ENCODE data around the gene LRRC36. TPM values are rescaled to one million over a fixed set of nuclear protein-coding genes. Genes with fewer than 3 reads are reported as not detected.

The LRRC36 gene
- total and polyA plus RNA-seq, 2 experiments from 2014 or later, result 1.2 TPM; not detected in 1

DNA sequence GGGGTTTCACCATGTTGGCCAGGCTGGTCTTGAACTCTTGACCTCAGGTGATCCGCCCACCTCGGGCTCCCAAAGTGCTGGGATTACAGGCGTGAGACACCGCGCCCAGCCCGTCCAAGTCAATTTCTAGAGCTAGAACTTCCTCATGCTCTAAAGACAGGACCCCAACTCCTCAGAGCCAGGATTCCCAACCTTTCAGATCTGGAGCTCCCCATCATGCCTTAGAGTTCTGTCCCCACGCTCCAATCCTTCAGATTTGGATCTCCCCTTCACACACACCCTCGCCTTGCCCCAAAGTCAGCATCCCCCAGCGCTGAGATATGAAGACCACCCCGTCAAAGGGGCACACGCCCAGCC is 522 bp upstream of the LRRC36 start (continued):
- TF ChIP-seq, protein P1, sequence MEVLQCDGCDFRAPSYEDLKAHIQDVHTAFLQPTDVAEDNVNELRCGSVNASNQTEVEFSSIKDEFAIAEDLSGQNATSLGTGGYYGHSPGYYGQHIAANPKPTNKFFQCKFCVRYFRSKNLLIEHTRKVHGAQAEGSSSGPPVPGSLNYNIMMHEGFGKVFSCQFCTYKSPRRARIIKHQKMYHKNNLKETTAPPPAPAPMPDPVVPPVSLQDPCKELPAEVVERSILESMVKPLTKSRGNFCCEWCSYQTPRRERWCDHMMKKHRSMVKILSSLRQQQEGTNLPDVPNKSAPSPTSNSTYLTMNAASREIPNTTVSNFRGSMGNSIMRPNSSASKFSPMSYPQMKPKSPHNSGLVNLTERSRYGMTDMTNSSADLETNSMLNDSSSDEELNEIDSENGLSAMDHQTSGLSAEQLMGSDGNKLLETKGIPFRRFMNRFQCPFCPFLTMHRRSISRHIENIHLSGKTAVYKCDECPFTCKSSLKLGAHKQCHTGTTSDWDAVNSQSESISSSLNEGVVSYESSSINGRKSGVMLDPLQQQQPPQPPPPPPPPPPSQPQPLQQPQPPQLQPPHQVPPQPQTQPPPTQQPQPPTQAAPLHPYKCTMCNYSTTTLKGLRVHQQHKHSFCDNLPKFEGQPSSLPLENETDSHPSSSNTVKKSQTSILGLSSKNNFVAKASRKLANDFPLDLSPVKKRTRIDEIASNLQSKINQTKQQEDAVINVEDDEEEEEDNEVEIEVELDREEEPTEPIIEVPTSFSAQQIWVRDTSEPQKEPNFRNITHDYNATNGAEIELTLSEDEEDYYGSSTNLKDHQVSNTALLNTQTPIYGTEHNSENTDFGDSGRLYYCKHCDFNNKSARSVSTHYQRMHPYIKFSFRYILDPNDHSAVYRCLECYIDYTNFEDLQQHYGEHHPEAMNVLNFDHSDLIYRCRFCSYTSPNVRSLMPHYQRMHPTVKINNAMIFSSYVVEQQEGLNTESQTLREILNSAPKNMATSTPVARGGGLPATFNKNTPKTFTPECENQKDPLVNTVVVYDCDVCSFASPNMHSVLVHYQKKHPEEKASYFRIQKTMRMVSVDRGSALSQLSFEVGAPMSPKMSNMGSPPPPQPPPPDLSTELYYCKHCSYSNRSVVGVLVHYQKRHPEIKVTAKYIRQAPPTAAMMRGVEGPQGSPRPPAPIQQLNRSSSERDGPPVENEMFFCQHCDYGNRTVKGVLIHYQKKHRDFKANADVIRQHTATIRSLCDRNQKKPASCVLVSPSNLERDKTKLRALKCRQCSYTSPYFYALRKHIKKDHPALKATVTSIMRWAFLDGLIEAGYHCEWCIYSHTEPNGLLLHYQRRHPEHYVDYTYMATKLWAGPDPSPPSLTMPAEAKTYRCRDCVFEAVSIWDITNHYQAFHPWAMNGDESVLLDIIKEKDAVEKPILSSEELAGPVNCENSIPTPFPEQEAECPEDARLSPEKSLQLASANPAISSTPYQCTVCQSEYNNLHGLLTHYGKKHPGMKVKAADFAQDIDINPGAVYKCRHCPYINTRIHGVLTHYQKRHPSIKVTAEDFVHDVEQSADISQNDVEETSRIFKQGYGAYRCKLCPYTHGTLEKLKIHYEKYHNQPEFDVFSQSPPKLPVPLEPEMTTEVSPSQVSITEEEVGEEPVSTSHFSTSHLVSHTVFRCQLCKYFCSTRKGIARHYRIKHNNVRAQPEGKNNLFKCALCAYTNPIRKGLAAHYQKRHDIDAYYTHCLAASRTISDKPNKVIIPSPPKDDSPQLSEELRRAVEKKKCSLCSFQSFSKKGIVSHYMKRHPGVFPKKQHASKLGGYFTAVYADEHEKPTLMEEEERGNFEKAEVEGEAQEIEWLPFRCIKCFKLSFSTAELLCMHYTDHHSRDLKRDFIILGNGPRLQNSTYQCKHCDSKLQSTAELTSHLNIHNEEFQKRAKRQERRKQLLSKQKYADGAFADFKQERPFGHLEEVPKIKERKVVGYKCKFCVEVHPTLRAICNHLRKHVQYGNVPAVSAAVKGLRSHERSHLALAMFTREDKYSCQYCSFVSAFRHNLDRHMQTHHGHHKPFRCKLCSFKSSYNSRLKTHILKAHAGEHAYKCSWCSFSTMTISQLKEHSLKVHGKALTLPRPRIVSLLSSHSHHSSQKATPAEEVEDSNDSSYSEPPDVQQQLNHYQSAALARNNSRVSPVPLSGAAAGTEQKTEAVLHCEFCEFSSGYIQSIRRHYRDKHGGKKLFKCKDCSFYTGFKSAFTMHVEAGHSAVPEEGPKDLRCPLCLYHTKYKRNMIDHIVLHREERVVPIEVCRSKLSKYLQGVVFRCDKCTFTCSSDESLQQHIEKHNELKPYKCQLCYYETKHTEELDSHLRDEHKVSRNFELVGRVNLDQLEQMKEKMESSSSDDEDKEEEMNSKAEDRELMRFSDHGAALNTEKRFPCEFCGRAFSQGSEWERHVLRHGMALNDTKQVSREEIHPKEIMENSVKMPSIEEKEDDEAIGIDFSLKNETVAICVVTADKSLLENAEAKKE (CRISPR knock-in tag; IDR thresholded peaks at IDR 0.05), result no peak
- no peak for TF ChIP-seq CREB1 (CRISPR knock-in tag; IDR thresholded peaks at IDR 0.05; ENCODE audit: low read depth)

DNA sequence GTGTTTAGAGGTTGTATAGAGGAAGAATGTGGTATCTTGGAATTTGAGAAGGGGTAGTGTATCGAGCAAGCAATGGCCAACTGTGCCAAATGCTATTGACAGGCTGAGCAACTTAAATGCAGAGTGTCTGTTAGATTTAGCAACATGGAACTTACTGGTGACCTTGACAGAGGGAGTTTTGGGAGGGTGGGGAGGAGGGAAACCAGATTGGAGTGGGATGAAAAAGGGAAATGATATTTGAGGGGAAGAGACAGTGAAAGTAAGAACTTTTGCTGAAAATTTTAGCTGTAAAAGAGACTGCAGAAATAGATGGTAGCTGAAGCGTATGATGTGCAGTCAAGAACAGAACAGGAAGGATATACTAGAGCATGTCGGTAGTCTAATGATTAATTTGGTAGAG is 1.1 kb downstream of the LRRC36 start:
- H3K9me3 Mint-ChIP-seq, result no peaks in the 10 kb centered on the region; the same call in 2 of the 3 replicates
- no peaks in the 10 kb centered on the region for H3K36me3 Mint-ChIP-seq (ENCODE audit: low read depth)
- ATAC-seq (no peak), DNase-seq (ENCODE audit: low spot score) (no peak)
- H3K4me3 ChIP-seq, result no peak overlapping the region
- no peak overlapping the region for H3K27ac ChIP-seq (ENCODE audit: low read depth)
- peaks cover 15% of the 10 kb centered on the region for H3K27me3 Mint-ChIP-seq (ENCODE audit: insufficient read depth, low read depth, poor library complexity)
- H3K4me1 Mint-ChIP-seq, result peaks cover 6% of the 10 kb centered on the region
- H3K36me3 ChIP-seq (ENCODE audit: insufficient read depth), result no peaks in the 10 kb centered on the region
- H3K27ac Mint-ChIP-seq, result no peak overlapping the region
- no peaks in the 10 kb centered on the region for H4K20me1 ChIP-seq (replicated peaks; ENCODE audit: insufficient read depth)
- H3K9me2 ChIP-seq (ENCODE audit: insufficient read depth), result no peaks in the 10 kb centered on the region
- H3K4me3 Mint-ChIP-seq, result no peak overlapping the region
- H2AFZ ChIP-seq, result no peak overlapping the region
- peaks cover 32% of the 10 kb centered on the region for H3K27me3 ChIP-seq (ENCODE audit: insufficient read depth)
- no peaks in the 10 kb centered on the region; the same call in 1 of the 2 replicates for H3F3A ChIP-seq (replicated peaks; ENCODE audit: low read depth)
- no peaks in the 10 kb centered on the region; the same call in 1 of the 2 replicates for H3K4me1 ChIP-seq (ENCODE audit: insufficient read depth)
- no peak overlapping the region for H3K4me2 ChIP-seq
- H3K79me2 ChIP-seq (replicated peaks; ENCODE audit: insufficient read depth), result no peaks in the 10 kb centered on the region
- TF ChIP-seq, protein P2, sequence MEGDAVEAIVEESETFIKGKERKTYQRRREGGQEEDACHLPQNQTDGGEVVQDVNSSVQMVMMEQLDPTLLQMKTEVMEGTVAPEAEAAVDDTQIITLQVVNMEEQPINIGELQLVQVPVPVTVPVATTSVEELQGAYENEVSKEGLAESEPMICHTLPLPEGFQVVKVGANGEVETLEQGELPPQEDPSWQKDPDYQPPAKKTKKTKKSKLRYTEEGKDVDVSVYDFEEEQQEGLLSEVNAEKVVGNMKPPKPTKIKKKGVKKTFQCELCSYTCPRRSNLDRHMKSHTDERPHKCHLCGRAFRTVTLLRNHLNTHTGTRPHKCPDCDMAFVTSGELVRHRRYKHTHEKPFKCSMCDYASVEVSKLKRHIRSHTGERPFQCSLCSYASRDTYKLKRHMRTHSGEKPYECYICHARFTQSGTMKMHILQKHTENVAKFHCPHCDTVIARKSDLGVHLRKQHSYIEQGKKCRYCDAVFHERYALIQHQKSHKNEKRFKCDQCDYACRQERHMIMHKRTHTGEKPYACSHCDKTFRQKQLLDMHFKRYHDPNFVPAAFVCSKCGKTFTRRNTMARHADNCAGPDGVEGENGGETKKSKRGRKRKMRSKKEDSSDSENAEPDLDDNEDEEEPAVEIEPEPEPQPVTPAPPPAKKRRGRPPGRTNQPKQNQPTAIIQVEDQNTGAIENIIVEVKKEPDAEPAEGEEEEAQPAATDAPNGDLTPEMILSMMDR (conservative IDR thresholded peaks at IDR 0.05; ENCODE audit: low read depth in 2 of 2), result no peak
- TF ChIP-seq, protein P1 (CRISPR knock-in tag; IDR thresholded peaks at IDR 0.05), result no peak
- no peak for TF ChIP-seq JUNB (IDR thresholded peaks at IDR 0.05; ENCODE audit: unreplicated experiment)
- TF ChIP-seq POLR2AphosphoS5 (IDR thresholded peaks at IDR 0.05; ENCODE audit: low read depth), result no peak
- no peak for TF ChIP-seq CREB1 (CRISPR knock-in tag; IDR thresholded peaks at IDR 0.05; ENCODE audit: low read depth)
- no peak for TF ChIP-seq NANOG (IDR thresholded peaks at IDR 0.05; ENCODE audit: borderline replicate concordance)
- TF ChIP-seq EZH2phosphoT487 (IDR thresholded peaks at IDR 0.05; ENCODE audit: unreplicated experiment), result no peak
- TF ChIP-seq ZNF114 (CRISPR knock-in tag; IDR thresholded peaks at IDR 0.05), result no peak
